H1 (cell line): ENCODE measurements around the gene CKAP5.

Source experiments
- ATF3 ChIP-seq: IDR thresholded peaks from 2 replicates; pipeline ENCODE4 v1.6.1; 2011; ENCODE audit warnings: low read depth, mild to moderate bottlenecking, low read length; ENCODE audit not compliant: insufficient read depth
- CHD1 ChIP-seq: IDR thresholded peaks from 2 replicates; pipeline ENCODE4 v1.6.1; 2012; ENCODE audit warnings: low read depth, low read length, improper control_type of control experiment
- CTCF ChIP-seq, 3 experiments: IDR thresholded peaks; 1 replicate in 2 of 3; 2 replicates in 1 of 3; pipeline versions ENCODE4 v1.5.1 to v1.6.1; 2011; ENCODE audit warnings: low read length in 3 of 3, mild to moderate bottlenecking in 3 of 3, inconsistent platforms in 2 of 3, low read depth in 1 of 3, moderate library complexity in 1 of 3; ENCODE audit not compliant: insufficient read depth in 1 of 3; ENCODE audit errors: control extremely low read depth in 1 of 3
- HDAC2 ChIP-seq, 2 experiments: fragments of 300-600 bp in 1 of 2; sonication (generic) in 1 of 2; IDR thresholded peaks; 2 replicates each; pipeline ENCODE4 v1.6.1; 2011 to 2012; ENCODE audit warnings: low read depth in 2 of 2, low read length in 2 of 2, mild to moderate bottlenecking in 2 of 2, moderate library complexity in 2 of 2, borderline replicate concordance in 1 of 2, inconsistent platforms in 1 of 2
- POLR2AphosphoS5 ChIP-seq: IDR thresholded peaks from 2 replicates; pipeline ENCODE4 v1.6.1; 2011; ENCODE audit warnings: low read depth, low read length
- RAD21 ChIP-seq, 2 experiments: IDR thresholded peaks in 1 of 2; conservative IDR thresholded peaks in 1 of 2; 2 replicates each; pipeline ENCODE4 v1.6.1; 2011; ENCODE audit warnings: low read depth in 2 of 2, low read length in 2 of 2, improper control_type of control experiment in 1 of 2, inconsistent platforms in 1 of 2, mild to moderate bottlenecking in 1 of 2, moderate library complexity in 1 of 2
- SIN3A ChIP-seq, 2 experiments: IDR thresholded peaks in 1 of 2; conservative IDR thresholded peaks in 1 of 2; 2 replicates each; pipeline ENCODE4 v1.6.1; 2011 to 2012; ENCODE audit warnings: low read length in 2 of 2, improper control_type of control experiment in 1 of 2, low read depth in 1 of 2, mild to moderate bottlenecking in 1 of 2
- SRF ChIP-seq: IDR thresholded peaks from 2 replicates; pipeline ENCODE4 v1.6.1; 2011; ENCODE audit warnings: mild to moderate bottlenecking, low read depth, low read length, moderate library complexity
- TCF12 ChIP-seq: IDR thresholded peaks from 2 replicates; pipeline ENCODE4 v1.6.1; 2011; ENCODE audit warnings: low read depth, mild to moderate bottlenecking, low read length
- USF2 ChIP-seq: IDR thresholded peaks from 2 replicates; pipeline ENCODE4 v1.6.1; 2011; ENCODE audit warnings: low read length, improper control_type of control experiment

GRCh38 chr11:46712874-46713576 lies 133.1 kb downstream of the CKAP5 start:
- TF ChIP-seq RAD21 (IDR thresholded peaks at IDR 0.05 in 1 of 2, conservative IDR thresholded peaks at IDR 0.05 in 1 of 2; ENCODE audit: low read depth in 2 of 2, low read length in 2 of 2) = no peak
- TF ChIP-seq POLR2AphosphoS5 = no peak
- TF ChIP-seq ATF3 = no peak
- TF ChIP-seq CTCF (IDR thresholded peaks at IDR 0.05; ENCODE audit: control extremely low read depth in 1 of 3, insufficient read depth in 1 of 3, low read depth in 1 of 3, low read length in 3 of 3) = no peak
- no peak for TF ChIP-seq TCF12
- no peak for TF ChIP-seq SIN3A (conservative IDR thresholded peaks at IDR 0.05 in 1 of 2, IDR thresholded peaks at IDR 0.05 in 1 of 2; ENCODE audit: low read depth in 1 of 2, low read length in 2 of 2)
- no peak for TF ChIP-seq CHD1
- TF ChIP-seq HDAC2 (IDR thresholded peaks at IDR 0.05; ENCODE audit: borderline replicate concordance in 1 of 2, low read depth in 2 of 2, low read length in 2 of 2) = no peak
- TF ChIP-seq SRF = no peak
- no peak for TF ChIP-seq USF2
